Measurements from ENCODE around the gene EEFSEC.

DNA sequence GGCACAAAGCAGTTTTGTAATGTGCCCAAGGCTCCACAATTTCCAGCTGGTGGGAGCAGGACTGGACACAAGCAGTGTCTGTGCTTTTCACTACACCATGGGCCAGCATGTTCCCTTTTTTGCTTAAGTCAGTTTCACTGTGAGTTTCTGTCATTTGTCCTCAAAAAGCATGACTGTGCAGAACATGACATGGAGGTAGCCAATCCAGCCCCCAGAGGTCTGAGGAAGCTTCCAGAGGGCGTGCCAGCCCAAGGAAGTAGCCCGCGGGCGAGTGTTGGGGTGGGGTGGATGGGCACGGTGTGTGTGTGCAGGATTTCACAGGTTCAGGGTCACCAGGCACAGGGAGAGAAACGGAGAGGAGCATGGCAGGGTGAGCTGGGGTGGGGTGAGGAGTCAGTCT lies 8.0 kb upstream of the EEFSEC start:
- TF ChIP-seq, protein P1, sequence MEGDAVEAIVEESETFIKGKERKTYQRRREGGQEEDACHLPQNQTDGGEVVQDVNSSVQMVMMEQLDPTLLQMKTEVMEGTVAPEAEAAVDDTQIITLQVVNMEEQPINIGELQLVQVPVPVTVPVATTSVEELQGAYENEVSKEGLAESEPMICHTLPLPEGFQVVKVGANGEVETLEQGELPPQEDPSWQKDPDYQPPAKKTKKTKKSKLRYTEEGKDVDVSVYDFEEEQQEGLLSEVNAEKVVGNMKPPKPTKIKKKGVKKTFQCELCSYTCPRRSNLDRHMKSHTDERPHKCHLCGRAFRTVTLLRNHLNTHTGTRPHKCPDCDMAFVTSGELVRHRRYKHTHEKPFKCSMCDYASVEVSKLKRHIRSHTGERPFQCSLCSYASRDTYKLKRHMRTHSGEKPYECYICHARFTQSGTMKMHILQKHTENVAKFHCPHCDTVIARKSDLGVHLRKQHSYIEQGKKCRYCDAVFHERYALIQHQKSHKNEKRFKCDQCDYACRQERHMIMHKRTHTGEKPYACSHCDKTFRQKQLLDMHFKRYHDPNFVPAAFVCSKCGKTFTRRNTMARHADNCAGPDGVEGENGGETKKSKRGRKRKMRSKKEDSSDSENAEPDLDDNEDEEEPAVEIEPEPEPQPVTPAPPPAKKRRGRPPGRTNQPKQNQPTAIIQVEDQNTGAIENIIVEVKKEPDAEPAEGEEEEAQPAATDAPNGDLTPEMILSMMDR (conservative IDR thresholded peaks at IDR 0.05; ENCODE audit: low read depth, low read length), result no peak
- no peak for TF ChIP-seq EZH2 (IDR thresholded peaks at IDR 0.05; ENCODE audit: low read length, unreplicated experiment)
- no peak for TF ChIP-seq EZH2phosphoT487 (IDR thresholded peaks at IDR 0.05; ENCODE audit: borderline replicate concordance, low read length)

Data from PC-3 (cell line).